Measurements from ENCODE around the gene VAC14. TPM values are rescaled to one million over a fixed set of nuclear protein-coding genes. Genes with fewer than 3 reads are reported as not detected.

VAC14 gene
- total and polyA plus RNA-seq, 8 donors, result 14.9 to 90.6 (median 39.3) TPM

- WGBS, 5 donors, result 89 to 92% (median 91%) methylated on average over 12 of the region's 12 CpGs
- H3K4me3 ChIP-seq, result no peak overlapping the region
- TF ChIP-seq EP300 (IDR thresholded peaks at IDR 0.05) (no peak), POLR2AphosphoS5 (IDR thresholded peaks at IDR 0.05) (no peak), POLR2A (IDR thresholded peaks at IDR 0.05) (no peak), CTCF (IDR thresholded peaks at IDR 0.05) (no peak)
- intact Hi-C loops (cut with DNase I; ENCODE audit: low total_unique reads), result no loop called here
- DNase-seq, result no peak
- peaks cover 0 to 18% (median 2%) of the 10 kb centered on the region in 4 donors for H3K36me3 ChIP-seq
- peaks cover 11 to 52% (median 22%) of the 10 kb centered on the region in 4 donors for H3K4me1 ChIP-seq
- H3K27ac ChIP-seq, result no peak overlapping the region
- no peaks in the 10 kb centered on the region for H3K9me3 ChIP-seq
- H3K27me3 ChIP-seq, result no peaks in the 10 kb centered on the region
These were observed 5.6 kb downstream of the VAC14 start for GRCh38 chr16:70795296-70795912.

DNA sequence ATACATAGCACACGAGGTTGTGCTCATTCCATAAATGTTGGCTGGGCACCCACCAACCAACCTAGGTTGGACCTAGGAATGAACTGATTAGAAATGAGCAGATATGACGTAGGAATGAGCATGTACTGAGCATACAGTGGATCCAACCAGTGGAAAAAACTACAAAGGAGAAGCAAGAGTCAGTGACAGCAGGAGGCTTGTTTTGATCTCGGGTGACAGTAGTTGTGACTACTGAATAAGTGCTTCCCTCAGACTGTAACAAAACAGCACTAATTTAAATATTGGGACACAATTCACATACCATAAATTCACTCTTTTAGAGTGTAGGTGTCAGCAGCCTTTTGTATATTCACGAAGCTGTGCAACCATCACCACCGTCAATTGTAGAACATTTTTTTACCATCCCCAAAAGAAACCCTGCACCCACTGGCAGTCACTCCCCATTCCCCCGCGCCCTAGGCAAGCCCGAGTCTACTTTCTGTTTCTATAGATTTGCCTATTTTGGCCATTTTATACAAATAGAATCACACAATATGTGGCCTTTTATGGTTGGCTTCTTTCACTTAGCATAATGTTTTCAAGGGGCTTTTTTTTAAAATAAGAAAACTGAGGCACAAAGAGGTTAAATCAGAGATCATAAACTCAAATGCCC, 7.0 kb downstream of the VAC14 start:
- TF ChIP-seq CTCF (IDR thresholded peaks at IDR 0.05), result no peak
- TF ChIP-seq POLR2A (IDR thresholded peaks at IDR 0.05), result no peak
- no peak for TF ChIP-seq POLR2AphosphoS5 (IDR thresholded peaks at IDR 0.05)
- TF ChIP-seq EP300 (IDR thresholded peaks at IDR 0.05), result no peak
- intact Hi-C loops (cut with DNase I; ENCODE audit: low total_unique reads), result no loop called here
- Histone ChIP-seq H3K27me3 (no peaks in the 10 kb centered on the region), H3K27ac (no peak overlapping the region), H3K36me3 (peaks cover 0 to 18% (median 3%) of the 10 kb centered on the region in 4 donors), H3K9me3 (no peaks in the 10 kb centered on the region), H3K4me1 (peaks cover 0 to 40% (median 11%) of the 10 kb centered on the region in 4 donors), H3K4me3 (no peak overlapping the region)
- no peak for DNase-seq
- 74 to 86% (median 82%) methylated on average over 8 of the region's 8 CpGs for WGBS, 5 donors

DNA sequence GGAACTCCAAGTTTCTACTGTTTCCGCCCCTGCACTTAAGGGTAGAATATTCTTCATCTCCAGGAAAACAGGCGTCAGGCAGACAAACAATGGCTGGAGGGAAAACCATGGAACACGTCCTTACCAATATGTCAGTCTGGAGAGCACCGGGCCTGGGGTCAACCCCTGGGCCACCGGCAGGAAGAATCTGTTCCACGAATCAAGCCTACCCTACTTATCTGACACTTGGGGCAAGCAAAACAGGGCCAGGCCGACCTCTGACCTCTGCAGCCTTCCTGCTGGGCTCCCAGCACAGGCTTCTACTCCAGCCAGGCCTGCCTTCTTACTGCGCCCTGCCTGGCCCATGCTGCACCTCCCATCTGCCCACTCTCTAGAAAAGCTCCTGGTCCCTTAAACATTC, 10.1 kb downstream of the VAC14 start:
- Histone ChIP-seq H3K9me3 (no peaks in the 10 kb centered on the region), H3K4me1 (peaks cover 0 to 32% (median 12%) of the 10 kb centered on the region in 4 donors), H3K36me3 (peaks cover 3 to 29% (median 27%) of the 10 kb centered on the region in 4 donors), H3K27ac (no peak overlapping the region), H3K27me3 (no peaks in the 10 kb centered on the region), H3K4me3 (no peak overlapping the region)
- TF ChIP-seq POLR2AphosphoS5 (IDR thresholded peaks at IDR 0.05), result no peak
- no peak for TF ChIP-seq EP300 (IDR thresholded peaks at IDR 0.05)
- TF ChIP-seq CTCF (IDR thresholded peaks at IDR 0.05), result no peak
- no peak for TF ChIP-seq POLR2A (IDR thresholded peaks at IDR 0.05)
- intact Hi-C loops (cut with DNase I; ENCODE audit: low total_unique reads), result no loop called here
- WGBS, 5 donors, result 64 to 70% (median 65%) methylated on average over 8 of the region's 8 CpGs
- DNase-seq, result no peak

GRCh38 chr16:70789595-70790447, 11.1 kb downstream of the VAC14 start:
- H3K27me3 ChIP-seq, result no peaks in the 10 kb centered on the region
- DNase-seq, result no peak
- WGBS, 5 donors, result 75 to 86% (median 81%) methylated on average over 16 of the region's 16 CpGs
- no peaks in the 10 kb centered on the region for H3K9me3 ChIP-seq
- no peak overlapping the region for H3K4me3 ChIP-seq
- intact Hi-C loops (cut with DNase I; ENCODE audit: low total_unique reads), result no loop called here
- TF ChIP-seq POLR2AphosphoS5 (IDR thresholded peaks at IDR 0.05), result no peak
- no peak for TF ChIP-seq POLR2A (IDR thresholded peaks at IDR 0.05)
- TF ChIP-seq EP300 (IDR thresholded peaks at IDR 0.05), result no peak
- no peak for TF ChIP-seq CTCF (IDR thresholded peaks at IDR 0.05)
- no peak overlapping the region for H3K27ac ChIP-seq
- H3K4me1 ChIP-seq, result peaks cover 0 to 32% (median 12%) of the 10 kb centered on the region in 4 donors
- H3K36me3 ChIP-seq, result peaks cover 13 to 39% (median 37%) of the 10 kb centered on the region in 4 donors

Measured in stomach (tissue), 9 donors.